NCI-H2196 (cell line): ENCODE results near the gene SKIC2.

Source experiments
- DNase-seq: peaks from one replicate; lab custom pipeline; 2025; ENCODE audit not compliant: unreplicated experiment; lab: John Stamatoyannopoulos, UW

Gene SKIC2

DNA sequence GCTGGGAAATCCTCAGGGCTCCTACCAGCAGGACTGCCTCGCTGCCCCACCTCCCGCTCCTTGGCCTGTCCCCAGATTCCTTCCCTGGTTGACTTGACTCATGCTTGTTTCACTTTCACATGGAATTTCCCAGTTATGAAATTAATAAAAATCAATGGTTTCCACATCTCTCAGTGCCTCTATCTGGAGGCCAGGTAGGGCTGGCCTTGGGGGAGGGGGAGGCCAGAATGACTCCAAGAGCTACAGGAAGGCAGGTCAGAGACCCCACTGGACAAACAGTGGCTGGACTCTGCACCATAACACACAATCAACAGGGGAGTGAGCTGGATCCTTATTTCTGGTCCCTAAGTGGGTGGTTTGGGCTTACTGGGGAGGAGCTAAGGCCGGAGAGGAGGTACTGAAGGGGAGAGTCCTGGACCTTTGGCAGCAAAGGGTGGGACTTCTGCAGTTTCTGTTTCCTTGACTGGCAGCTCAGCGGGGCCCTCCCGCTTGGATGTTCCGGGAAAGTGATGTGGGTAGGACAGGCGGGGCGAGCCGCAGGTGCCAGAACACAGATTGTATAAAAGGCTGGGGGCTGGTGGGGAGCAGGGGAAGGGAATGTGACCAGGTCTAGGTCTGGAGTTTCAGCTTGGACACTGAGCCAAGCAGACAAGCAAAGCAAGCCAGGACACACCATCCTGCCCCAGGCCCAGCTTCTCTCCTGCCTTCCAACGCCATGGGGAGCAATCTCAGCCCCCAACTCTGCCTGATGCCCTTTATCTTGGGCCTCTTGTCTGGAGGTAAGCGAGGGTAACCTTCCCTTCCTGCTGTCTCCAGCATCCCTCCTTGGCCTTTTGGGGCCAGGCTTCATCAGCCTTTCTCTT lies 13.2 kb upstream of the SKIC2 start, which contains the start of gene CFB:
Gene CFB (plus strand): TSS at position 589 of the 863 bp plus-strand sequence. CDS start 127 bp downstream, at position 716.
- DNase-seq = peak; percentile 31

DNA sequence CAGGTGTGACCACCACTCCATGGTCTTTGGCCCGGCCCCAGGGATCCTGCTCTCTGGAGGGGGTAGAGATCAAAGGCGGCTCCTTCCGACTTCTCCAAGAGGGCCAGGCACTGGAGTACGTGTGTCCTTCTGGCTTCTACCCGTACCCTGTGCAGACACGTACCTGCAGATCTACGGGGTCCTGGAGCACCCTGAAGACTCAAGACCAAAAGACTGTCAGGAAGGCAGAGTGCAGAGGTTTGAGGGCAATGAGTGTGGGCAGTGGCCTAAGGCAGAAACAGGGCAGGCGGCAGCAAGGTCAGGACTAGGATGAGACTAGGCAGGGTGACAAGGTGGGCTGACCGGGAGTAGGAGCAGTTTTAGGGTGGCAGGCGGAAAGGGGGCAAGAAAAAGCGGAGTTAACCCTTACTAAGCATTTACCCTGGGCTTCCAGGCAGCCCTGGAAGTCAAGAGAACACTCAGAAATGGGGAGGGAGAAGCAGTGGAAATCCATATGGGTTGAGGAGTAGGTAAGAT lies 12.5 kb upstream of the SKIC2 start:
- no peak for DNase-seq

DNA sequence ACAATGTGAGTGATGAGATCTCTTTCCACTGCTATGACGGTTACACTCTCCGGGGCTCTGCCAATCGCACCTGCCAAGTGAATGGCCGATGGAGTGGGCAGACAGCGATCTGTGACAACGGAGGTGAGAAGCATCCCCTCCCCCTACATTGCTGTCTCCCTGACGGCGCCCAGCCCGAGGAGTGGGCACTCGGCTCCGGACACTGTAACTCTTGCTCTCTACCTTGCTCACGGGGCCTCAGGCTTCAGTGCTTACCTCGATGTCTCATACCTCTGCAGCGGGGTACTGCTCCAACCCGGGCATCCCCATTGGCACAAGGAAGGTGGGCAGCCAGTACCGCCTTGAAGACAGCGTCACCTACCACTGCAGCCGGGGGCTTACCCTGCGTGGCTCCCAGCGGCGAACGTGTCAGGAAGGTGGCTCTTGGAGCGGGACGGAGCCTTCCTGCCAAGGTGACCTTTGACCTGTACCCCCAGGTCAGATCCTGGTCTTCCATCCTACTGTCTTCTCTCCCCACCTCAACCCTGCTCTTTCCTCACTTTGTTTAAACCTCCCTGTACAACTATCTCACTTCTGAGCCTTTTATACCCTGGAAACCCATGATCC lies 11.8 kb upstream of the SKIC2 start:
- no peak for DNase-seq

DNA sequence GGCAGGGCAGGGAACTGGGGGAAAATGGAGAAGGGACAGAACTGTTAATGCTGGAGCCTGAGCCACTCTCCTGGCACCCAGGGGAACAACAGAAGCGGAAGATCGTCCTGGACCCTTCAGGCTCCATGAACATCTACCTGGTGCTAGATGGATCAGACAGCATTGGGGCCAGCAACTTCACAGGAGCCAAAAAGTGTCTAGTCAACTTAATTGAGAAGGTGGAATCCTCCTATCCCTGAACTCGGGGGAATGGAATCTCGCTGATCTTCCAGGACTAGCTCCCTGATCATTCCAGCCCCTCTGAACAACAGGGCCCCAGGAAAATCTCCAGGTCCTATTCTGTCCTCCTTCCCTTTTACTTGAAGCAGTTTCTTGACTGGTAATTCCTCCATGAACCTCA lies 11.1 kb upstream of the SKIC2 start:
- DNase-seq = no peak

DNA sequence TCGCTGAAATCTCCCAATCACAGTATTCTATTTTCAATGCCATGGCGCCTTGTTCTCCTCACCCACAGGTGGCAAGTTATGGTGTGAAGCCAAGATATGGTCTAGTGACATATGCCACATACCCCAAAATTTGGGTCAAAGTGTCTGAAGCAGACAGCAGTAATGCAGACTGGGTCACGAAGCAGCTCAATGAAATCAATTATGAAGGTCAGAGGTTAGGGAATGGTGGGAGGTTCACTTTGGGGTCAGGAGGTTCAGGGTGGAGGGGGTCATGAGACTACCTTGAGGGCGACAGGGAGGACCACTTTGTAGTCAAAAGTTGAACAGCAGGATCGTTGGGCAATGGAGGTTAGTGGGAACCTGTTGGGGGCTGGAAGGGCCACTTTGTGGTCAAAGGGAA lies 10.7 kb upstream of the SKIC2 start:
- no peak for DNase-seq

DNA sequence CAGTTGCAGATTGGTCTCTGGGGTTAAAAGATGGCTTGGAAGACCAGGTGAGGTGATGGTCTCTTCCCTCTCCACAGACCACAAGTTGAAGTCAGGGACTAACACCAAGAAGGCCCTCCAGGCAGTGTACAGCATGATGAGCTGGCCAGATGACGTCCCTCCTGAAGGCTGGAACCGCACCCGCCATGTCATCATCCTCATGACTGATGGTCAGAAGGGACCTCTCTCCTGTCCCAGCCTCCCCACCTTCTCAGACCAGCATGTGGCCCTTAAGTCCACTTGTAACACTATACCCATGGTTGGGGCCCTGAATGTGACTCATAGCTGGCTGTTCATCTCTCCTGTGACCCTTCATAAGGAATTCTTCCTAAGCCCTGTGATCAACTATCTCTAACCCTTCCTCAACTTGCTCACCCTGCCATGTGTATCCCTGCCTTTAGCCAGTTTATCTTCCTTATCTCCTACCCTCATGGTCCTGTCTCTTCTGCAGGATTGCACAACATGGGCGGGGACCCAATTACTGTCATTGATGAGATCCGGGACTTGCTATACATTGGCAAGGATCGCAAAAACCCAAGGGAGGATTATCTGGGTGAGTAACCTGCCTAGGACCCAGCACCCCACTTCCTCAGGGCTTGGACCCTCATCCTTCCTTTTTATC lies 10.1 kb upstream of the SKIC2 start:
- no peak for DNase-seq

DNA sequence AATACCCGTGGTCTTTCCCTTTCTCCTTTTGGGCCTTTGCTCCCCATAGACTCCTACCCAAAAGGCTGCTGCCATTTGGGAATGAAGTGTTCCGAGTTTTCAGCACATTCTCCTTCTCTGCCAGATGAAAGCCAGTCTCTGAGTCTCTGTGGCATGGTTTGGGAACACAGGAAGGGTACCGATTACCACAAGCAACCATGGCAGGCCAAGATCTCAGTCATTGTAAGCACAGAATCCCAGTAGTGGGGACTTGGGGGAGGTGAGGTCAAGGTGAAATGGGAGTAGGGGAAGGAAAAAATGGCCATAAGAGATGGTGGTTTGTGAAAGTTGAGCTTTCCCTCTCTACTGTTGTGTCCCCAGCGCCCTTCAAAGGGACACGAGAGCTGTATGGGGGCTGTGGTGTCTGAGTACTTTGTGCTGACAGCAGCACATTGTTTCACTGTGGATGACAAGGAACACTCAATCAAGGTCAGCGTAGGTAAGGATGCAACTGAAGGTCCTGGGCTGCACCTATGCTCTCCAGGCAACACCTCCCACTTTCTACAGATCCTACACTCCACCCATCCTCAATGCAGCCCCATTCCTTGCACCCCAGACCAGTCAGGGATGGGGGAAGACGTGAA lies 8.9 kb upstream of the SKIC2 start:
- no peak for DNase-seq

DNA sequence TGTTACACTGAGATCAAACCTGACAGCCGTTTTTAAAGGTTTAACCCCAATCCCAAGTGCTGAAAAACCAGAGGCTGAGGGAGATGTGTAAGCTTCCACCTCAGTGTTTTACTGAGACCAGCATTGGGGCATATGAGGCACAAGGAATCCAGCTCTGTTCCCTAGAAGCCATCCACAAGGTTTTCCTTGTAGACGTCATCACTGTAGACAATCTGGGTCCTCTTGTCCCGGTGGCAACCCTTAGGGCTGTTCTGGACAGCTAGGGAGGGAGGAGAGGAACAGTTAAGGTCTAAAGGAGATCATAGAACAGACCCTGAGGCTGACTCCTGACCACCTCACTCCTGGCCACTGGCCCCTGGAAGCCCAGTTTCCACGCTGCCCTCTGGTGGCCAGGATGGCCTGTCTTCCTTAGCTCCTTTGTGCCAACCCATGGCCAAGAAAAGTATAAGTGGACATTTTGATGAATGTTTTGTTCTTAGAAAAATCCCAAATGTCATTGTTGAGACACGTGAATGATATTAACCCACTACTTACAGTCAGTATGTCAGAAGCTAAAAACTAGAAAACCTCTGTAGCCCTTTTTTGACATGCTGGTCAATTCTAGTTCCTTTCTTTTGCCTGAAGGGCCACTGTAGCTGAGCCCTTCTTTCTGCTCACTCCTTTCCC lies 6.7 kb upstream of the SKIC2 start:
- DNase-seq = peak; percentile 58

DNA sequence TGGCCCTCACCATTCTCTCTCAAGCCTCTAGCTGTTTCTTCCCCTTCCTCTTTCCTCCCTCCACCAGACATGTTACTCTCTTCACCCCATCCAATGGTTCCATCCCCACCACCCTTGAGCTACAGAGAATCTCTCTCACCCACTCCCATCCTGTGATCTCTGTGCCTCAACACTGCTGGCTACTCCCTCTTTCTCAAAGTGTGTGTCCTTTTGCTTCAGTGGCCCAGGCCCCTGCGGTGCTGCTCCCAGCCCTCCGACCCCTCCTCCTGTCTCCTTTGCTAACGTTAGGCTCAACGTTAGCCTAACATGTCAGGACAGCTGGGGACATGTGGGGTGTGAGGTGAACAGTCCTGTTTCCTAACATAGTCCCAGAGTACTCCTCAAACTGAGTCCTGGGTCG lies 6.1 kb upstream of the SKIC2 start:
- DNase-seq = no peak

DNA sequence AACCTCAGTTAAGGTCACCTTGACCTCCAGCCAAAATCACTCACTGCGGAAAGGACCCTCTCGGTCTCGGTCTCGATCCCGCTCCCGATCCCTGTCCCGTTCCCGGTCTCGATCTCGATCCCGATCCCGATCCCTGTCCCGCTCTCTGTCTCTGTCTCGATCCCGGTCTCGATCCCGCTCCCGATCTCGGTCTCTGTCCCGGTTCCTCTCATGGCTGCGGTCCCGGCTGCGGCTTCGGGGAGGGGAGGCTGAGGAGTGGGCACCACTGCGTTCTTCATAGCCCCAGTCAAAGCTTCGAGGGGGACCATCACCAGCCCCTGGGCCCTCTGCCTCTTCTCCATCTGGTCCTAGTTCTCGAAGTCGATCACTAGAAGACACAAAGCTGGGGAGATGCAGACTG lies 4.5 kb upstream of the SKIC2 start:
- no peak for DNase-seq

DNA sequence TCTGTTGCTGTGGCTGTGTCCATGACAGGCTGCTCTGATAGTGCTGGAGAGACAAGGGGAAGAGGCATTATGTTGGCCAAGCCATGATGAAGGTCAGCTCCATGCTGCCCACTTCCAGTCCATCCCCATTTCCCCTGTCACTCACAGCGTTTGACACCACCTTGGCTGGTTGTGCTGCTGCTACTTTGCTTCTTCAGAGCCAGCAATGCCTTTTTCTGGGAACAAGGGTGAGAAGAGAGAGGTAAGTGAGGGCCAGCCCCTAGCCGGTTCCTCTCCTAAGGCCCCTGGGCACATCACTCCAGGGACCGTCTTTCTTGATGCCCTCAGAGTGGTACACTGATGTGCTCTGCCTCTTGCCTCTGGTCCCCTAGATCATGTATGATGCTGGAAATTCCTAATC lies 2.2 kb upstream of the SKIC2 start:
- DNase-seq = no peak

DNA sequence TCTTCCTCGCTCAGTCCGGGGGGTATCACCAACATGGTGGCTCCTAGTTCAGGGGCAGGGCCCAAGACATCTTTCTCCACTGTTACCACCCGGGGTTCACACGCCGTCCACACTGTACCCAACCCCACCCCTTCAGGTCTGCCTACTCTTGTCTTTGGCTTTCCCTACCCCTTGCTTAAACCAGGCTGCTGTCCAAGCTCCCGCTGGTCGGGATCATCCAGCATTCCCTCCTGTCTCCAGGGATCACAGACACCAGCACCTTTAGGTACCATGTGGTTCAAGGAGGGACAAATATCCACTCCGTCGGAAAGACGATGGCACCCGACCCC lies 599 bp upstream of the SKIC2 start:
- no peak for DNase-seq

DNA sequence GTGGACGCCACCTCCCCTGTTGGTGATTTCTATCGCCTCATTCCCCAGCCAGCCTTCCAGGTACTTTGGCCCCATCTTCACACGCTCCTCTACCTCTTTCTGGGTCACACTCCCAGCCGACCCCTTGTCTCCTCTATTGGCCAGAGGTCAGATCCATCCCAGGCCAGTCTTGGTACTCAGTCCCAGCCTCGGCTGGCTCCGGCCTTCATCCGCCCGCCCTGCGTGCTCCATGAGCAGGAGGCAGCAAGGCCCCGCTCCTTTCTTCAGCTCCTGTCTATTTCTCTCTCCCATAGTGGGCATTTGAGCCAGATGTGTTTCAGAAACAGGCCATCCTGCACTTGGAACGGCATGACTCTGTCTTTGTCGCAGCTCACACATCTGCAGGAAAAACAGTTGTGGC lies 2.6 kb downstream of the SKIC2 start:
- DNase-seq = no peak

DNA sequence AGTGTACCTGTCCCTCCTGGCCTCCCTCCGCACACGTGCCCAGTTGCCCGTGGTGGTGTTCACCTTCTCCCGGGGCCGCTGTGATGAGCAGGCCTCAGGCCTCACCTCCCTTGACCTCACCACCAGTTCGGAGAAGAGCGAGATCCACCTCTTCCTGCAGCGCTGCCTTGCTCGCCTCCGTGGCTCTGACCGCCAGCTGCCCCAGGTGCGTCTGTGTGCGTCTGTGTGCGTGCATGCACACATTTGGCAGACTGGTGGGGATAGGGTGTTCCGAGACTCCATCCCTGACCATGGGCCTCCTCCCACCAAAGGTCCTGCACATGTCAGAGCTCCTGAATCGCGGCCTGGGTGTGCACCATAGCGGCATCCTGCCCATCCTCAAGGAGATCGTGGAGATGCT lies 4.9 kb downstream of the SKIC2 start:
- DNase-seq = no peak

DNA sequence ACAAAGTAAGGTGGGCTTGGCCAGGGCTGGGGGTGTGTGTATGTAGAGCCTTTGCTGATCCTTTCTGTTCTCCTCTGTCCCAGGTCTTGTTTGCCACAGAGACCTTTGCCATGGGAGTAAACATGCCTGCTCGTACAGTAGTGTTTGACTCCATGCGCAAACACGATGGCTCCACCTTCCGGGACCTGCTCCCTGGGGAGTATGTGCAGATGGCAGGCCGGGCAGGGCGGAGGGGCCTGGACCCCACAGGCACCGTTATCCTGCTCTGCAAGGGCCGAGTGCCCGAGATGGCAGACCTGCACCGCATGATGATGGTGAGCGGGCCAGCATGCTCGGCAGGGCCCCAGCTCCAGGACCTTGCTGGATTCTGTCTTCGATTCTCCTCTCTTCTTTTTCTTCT lies 6.7 kb downstream of the SKIC2 start:
- no peak for DNase-seq

DNA sequence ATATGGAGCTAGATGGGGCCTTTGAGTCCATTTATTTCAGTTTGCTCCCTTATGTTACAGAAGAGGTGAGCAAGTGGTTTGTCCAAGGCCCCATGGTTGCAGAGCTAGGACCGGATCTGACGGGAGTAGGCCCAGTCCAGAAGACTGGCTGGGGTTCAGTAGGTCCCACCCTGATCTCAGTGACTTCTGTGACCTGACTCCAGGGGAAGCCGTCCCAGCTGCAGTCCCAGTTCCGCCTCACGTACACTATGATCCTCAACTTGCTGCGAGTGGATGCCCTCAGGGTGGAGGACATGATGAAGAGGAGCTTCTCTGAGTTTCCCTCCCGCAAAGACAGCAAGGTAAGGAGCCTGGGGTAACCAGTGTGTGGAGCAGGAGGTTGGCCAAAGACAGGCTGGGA lies 7.5 kb downstream of the SKIC2 start:
- DNase-seq = no peak

DNA sequence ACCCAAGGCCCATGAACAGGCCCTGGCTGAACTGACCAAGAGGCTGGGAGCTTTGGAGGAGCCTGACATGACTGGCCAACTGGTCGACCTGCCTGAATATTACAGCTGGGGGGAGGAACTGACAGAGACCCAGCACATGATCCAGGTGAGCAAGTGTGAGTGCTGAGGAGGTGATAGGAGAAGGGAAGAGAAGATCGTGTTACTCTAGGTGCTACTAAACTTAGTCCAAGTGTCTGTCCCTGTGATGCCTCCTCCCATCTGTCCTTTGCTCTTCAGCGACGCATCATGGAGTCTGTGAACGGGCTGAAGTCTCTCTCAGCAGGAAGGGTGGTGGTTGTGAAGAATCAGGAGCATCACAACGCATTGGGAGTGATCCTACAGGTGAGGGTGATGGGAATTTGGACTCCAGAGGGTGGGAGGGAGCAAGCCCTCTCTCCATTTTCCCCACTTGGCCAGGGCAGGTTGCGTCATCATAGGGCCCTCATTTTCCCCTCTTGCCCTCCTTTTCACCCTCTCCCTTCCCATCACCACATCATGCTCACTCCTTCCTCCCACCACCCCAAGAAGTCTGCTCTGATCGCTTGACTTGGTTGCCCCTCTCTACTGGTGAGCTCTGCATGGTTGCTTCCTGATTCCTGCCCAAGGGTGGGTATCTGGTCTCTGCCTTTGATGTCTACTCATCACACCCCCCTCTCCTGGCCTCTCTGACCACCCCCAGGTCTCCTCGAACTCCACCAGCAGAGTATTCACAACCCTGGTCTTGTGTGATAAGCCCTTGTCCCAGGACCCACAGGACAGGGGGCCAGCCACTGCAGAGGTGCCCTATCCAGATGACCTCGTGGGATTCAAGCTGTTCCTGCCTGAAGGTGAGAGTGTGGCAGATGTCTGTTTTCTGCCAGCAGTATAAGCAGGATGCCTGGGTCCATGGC lies 8.3 kb downstream of the SKIC2 start:
- DNase-seq = no peak

DNA sequence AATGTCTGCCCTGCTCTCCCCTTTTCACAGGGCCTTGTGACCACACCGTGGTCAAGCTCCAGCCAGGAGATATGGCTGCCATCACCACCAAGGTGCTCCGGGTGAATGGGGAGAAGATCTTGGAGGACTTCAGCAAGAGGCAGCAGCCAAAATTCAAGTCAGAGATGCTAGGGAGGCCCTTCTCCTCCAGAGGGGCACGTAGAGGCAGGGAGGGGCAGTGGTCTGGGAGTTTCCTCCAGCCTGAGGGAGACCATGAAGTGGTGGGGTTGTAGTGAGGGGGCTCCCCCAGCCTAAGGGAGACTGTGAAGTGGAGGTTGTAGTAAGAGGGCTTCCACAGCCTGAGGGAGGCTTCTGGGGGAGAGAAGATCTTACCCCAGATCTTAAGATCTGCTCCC lies 8.9 kb downstream of the SKIC2 start:
- no peak for DNase-seq

DNA sequence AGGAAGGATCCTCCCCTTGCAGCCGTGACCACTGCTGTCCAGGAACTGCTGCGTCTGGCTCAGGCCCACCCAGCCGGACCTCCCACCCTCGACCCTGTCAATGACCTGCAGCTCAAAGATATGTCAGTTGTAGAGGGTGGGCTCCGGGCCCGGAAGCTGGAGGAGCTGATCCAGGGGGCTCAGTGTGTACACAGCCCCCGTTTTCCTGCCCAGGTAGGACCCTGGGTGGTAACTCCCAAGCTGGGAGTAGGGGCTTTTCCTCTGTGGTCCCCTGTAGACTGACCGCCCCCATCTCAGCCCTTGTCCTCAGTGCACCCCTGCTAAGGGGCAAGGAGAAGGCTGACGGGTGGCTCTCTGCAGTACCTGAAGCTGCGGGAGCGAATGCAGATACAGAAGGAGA lies 9.4 kb downstream of the SKIC2 start:
- no peak for DNase-seq
